GM12874 (cell line): ENCODE results near the gene STT3B.

Source experiments
- CTCF ChIP-seq: IDR thresholded peaks from 2 replicates; pipeline ENCODE4 v1.5.1; 2011; ENCODE audit warnings: low read depth, mild to moderate bottlenecking, control low read depth, low read length, moderate library complexity; ENCODE audit not compliant: insufficient read depth

The STT3B gene

GRCh38 chr3:31493149-31493548 lies 39.6 kb upstream of the STT3B start:
- TF ChIP-seq CTCF = no peak

- no peak for TF ChIP-seq CTCF
Measured at GRCh38 chr3:31495971-31496665, 36.6 kb upstream of the STT3B start.

GRCh38 chr3:31498791-31499190 lies 33.9 kb upstream of the STT3B start:
- TF ChIP-seq CTCF = no peak

- no peak for TF ChIP-seq CTCF
Measured at GRCh38 chr3:31499281-31499680, 33.4 kb upstream of the STT3B start.

GRCh38 chr3:31502803-31503221 lies 29.9 kb upstream of the STT3B start:
- TF ChIP-seq CTCF = no peak

GRCh38 chr3:31503456-31503855 lies 29.3 kb upstream of the STT3B start:
- no peak for TF ChIP-seq CTCF

- no peak for TF ChIP-seq CTCF
Measured at GRCh38 chr3:31504230-31504629, 28.5 kb upstream of the STT3B start.
